HepG2 (cell line): ENCODE results near the gene ELL. TPM values are rescaled to one million over a fixed set of nuclear protein-coding genes. Genes with fewer than 3 reads are reported as not detected.

Experiments
- ATAC-seq: fragments of 200-7000 bp; cut with Tn5 transposase; 3 replicates; pipeline ENCODE4 v1.9.1; 2020; ENCODE audit warnings: mild to moderate bottlenecking, moderate library complexity
- BruUV-seq: library from RNA; stranded (reverse); fragments of 400-500 nt; replicated peaks from 2 replicates; lab custom pipeline; 2021; lab: Mats Ljungman, UMichigan
- CTCF ChIA-PET: fragments of 300-600 bp; formaldehyde crosslinking; extraction: SDS; loops from one replicate; lab custom pipeline; 2021; ENCODE audit warnings: low total read pairs, inconsistent platforms, low intra/inter-chr PET ratio; lab: Yijun Ruan, JAX
- POLR2A ChIA-PET: fragments of 350-600 bp; sonication (Branson Sonifier 250); formaldehyde crosslinking; loops from one replicate; lab custom pipeline; 2020; ENCODE audit warnings: antibody characterized with exemption, inconsistent platforms; lab: Yijun Ruan, JAX
- DNase-seq: peaks from one replicate; pipeline ENCODE4 v3.0.0-alpha.2; 2015; ENCODE audit warnings: low spot score
- FAIRE-seq: peaks from 3 replicates; lab custom pipeline; 2011; peaks lifted over from hg19 to GRCh38; lab: Jason Lieb, UNC
- H2AFZ ChIP-seq: one replicate; pipeline ENCODE4 v1.6.1; 2011; ENCODE audit warnings: low read length, inconsistent platforms
- H3K27ac ChIP-seq: fragments of 300-600 bp; 3 replicates; pipeline ENCODE4 v1.8.0; 2011; ENCODE audit warnings: mixed run types, mild to moderate bottlenecking, mixed read lengths, low read length, inconsistent platforms; ENCODE audit not compliant: insufficient read depth; ENCODE audit errors: extremely low read length
- H3K27me3 ChIP-seq, 2 experiments: fragments of 200-600 bp in 1 of 2; 2 replicates in 1 of 2; 3 replicates in 1 of 2; pipeline versions ENCODE4 v1.6.0 to v1.8.0; 2011; ENCODE audit warnings: low read length in 2 of 2, mild to moderate bottlenecking in 2 of 2, moderate library complexity in 2 of 2, inconsistent platforms in 1 of 2; ENCODE audit not compliant: insufficient read depth in 2 of 2, control insufficient read depth in 1 of 2
- H3K36me3 ChIP-seq, 2 experiments: fragments of 200-600 bp in 1 of 2; replicated peaks in 1 of 2; 2 replicates in 1 of 2; 3 replicates in 1 of 2; pipeline versions ENCODE4 v1.5.1 to v1.8.0; 2011; ENCODE audit warnings: low read length in 2 of 2, inconsistent platforms in 1 of 2; ENCODE audit not compliant: insufficient read depth in 2 of 2, control insufficient read depth in 1 of 2
- H3K4me1 ChIP-seq: 2 replicates; pipeline ENCODE4 v1.5.1; 2012; ENCODE audit warnings: low read length, inconsistent platforms; ENCODE audit not compliant: insufficient read depth
- H3K4me2 ChIP-seq: 2 replicates; pipeline ENCODE4 v1.6.0; 2011; ENCODE audit warnings: low read depth, low read length, inconsistent platforms
- H3K4me3 ChIP-seq, 3 experiments: fragments of 200-600 bp in 1 of 3; sonication (generic), shearing (Covaris generic) in 1 of 3; replicated peaks in 1 of 3; 2 replicates each; pipeline ENCODE4 v1.5.1; 2011 to 2016; ENCODE audit warnings: low read length in 3 of 3, inconsistent platforms in 2 of 3, low read depth in 2 of 3, mild to moderate bottlenecking in 2 of 3, control low read depth in 1 of 3, mixed read lengths in 1 of 3; ENCODE audit not compliant: insufficient read depth in 1 of 3
- H3K79me2 ChIP-seq: one replicate; pipeline ENCODE4 v1.6.1; 2011; ENCODE audit warnings: low read length, inconsistent platforms; ENCODE audit not compliant: insufficient read depth
- H3K9ac ChIP-seq: 2 replicates; pipeline ENCODE4 v1.6.0; 2011; ENCODE audit warnings: mild to moderate bottlenecking, low read depth, low read length, inconsistent platforms; ENCODE audit not compliant: insufficient read depth
- H3K9me3 ChIP-seq: 2 replicates; pipeline ENCODE4 v1.5.1; 2012; ENCODE audit warnings: mild to moderate bottlenecking, low read length
- H4K20me1 ChIP-seq: 2 replicates; pipeline ENCODE4 v1.6.0; 2011; ENCODE audit warnings: inconsistent platforms, mild to moderate bottlenecking, low read length, moderate library complexity; ENCODE audit not compliant: insufficient read depth
- DPF2 ChIP-seq: sonication (generic); formaldehyde crosslinking; IDR thresholded peaks from 2 replicates; pipeline ENCODE4 v1.4.0; 2020; ENCODE audit warnings: mild to moderate bottlenecking, low read depth, missing genetic modification reagents, borderline replicate concordance
- EP300 ChIP-seq, 3 experiments: sonication (generic) in 1 of 3; formaldehyde crosslinking in 1 of 3; IDR thresholded peaks; 2 replicates each; pipeline versions ENCODE4 v1.5.1 to v1.6.1; 2011 to 2020; ENCODE audit warnings: low read depth in 2 of 3, low read length in 2 of 3, borderline replicate concordance in 1 of 3, improper control_type of control experiment in 1 of 3, mild to moderate bottlenecking in 1 of 3, missing genetic modification reagents in 1 of 3, moderate library complexity in 1 of 3
- FOXA1 ChIP-seq, 2 experiments: fragments of 450-650 bp in 1 of 2; sonication (generic) in 1 of 2; formaldehyde crosslinking in 1 of 2; IDR thresholded peaks; 2 replicates each; pipeline versions ENCODE4 v1.4.0 to v1.6.1; 2016 to 2020; ENCODE audit warnings: missing genetic modification reagents in 1 of 2
- GLI4 ChIP-seq: sonication (generic); formaldehyde crosslinking; IDR thresholded peaks from 2 replicates; pipeline ENCODE4 v1.5.1; 2020; ENCODE audit warnings: missing genetic modification reagents, mild to moderate bottlenecking, moderate library complexity, borderline replicate concordance
- PHF20 ChIP-seq: sonication (generic); formaldehyde crosslinking; IDR thresholded peaks from 2 replicates; pipeline ENCODE4 v1.5.0; 2020; ENCODE audit warnings: mild to moderate bottlenecking, missing genetic modification reagents
- PTBP1 ChIP-seq: fragments of 200-400 bp; formaldehyde crosslinking; IDR thresholded peaks from 2 replicates; pipeline ENCODE4 v1.6.1; 2018; ENCODE audit warnings: low read length, low read depth; ENCODE audit not compliant: poor library complexity, severe bottlenecking
- RFXANK ChIP-seq: IDR thresholded peaks from 2 replicates; pipeline ENCODE4 v1.6.1; 2016
- WGBS: methylation state at CpG from one replicate; pipeline ENCODE4 v1.1.6; 2017; ENCODE audit warnings: low lambda C conversion rate; 5-methylcytosine and 5-hydroxymethylcytosine counted together
- in situ Hi-C: cut with HindIII; loops from 2 replicates; pipeline ENCODE4 v1.10.0; 2017; ENCODE audit warnings: low pct_unique_long_range_greater_than_20kb; ENCODE audit not compliant: extremely low pct_ligation_motif_present
- intact Hi-C: fragments of 100-400 bp; cut with micrococcal nuclease; formaldehyde crosslinking; loops from one replicate; pipeline ENCODE4 v1.10.0; 2022; ENCODE audit not compliant: unreplicated experiment
- polyA plus RNA-seq, 8 experiments: library from polyadenylated mRNA; depleted of rRNA in 3 of 8; stranded (reverse) in 7 of 8; unstranded in 1 of 8; fragments of >200 nt; fragmentation: Illumina TruSeq in 4 of 8; extraction: Trizol in 4 of 8; gene quantifications; 2 replicates each; pipeline versions ENCODE4 v1.2.1 to v1.2.3, GENCODE V29; 2011 to 2016; ENCODE audit warnings: low read depth in 4 of 8, missing spikeins in 1 of 8, mixed read lengths in 1 of 8; ENCODE audit not compliant: insufficient read depth in 1 of 8
- total RNA-seq, 5 experiments: library from RNA; depleted of rRNA; stranded (reverse); fragments of >200 nt; fragmentation: Illumina TruSeq; extraction: Trizol; gene quantifications; 2 replicates each; pipeline ENCODE4 v1.2.3, GENCODE V29; 2016; ENCODE audit warnings: low read depth in 1 of 5
- TF ChIP-seq, protein P1 (sequence below): sonication (generic); formaldehyde crosslinking; IDR thresholded peaks from 2 replicates; pipeline ENCODE4 v1.4.0; 2020; ENCODE audit warnings: low read depth, missing genetic modification reagents
- TF ChIP-seq, protein P2 (sequence below): IDR thresholded peaks from 2 replicates; pipeline ENCODE4 v1.6.1; 2012; ENCODE audit warnings: low read length, improper control_type of control experiment

The ELL gene
- total and polyA plus RNA-seq, 2 of the 13 experiments (the other 11 are each of a cell fraction or from before 2014, with no cell fraction given), result 3.7 to 5.4 TPM

DNA sequence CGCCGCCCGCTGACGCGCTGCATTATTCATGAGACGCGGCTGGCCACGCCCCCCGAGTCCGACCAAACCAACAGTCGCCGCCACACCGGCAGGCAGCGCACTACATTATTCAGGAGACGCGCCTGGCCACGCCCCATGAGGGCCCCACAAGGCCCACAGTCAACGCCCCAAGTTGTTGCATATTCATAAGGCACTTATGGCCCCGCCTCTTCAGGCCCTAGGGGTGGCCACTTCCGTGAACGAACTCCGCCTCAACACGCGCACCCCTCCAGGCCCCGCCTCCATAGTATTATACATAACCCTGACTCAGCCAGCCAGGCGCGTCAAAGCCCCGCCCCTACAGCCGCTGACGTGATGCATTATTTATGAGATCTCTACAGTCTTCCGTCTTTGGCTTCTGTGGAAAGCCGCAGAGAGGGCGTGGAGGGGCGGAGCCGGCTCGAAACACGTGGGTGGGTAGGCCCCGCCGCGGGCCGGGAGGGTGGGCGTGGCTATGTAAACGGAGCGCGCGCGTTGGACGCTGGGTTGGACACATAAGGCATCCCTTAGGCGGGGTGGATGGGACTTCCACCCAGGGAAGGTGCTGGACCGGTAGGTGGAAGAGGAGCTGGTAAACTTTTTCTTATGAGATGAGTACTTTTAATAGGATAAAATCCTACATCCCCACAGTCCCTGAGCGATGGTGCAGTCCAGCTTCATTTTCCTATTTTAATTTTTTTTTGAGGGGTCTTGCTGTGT is 423 bp upstream of the ELL start (continued):
- TF ChIP-seq, protein P1, sequence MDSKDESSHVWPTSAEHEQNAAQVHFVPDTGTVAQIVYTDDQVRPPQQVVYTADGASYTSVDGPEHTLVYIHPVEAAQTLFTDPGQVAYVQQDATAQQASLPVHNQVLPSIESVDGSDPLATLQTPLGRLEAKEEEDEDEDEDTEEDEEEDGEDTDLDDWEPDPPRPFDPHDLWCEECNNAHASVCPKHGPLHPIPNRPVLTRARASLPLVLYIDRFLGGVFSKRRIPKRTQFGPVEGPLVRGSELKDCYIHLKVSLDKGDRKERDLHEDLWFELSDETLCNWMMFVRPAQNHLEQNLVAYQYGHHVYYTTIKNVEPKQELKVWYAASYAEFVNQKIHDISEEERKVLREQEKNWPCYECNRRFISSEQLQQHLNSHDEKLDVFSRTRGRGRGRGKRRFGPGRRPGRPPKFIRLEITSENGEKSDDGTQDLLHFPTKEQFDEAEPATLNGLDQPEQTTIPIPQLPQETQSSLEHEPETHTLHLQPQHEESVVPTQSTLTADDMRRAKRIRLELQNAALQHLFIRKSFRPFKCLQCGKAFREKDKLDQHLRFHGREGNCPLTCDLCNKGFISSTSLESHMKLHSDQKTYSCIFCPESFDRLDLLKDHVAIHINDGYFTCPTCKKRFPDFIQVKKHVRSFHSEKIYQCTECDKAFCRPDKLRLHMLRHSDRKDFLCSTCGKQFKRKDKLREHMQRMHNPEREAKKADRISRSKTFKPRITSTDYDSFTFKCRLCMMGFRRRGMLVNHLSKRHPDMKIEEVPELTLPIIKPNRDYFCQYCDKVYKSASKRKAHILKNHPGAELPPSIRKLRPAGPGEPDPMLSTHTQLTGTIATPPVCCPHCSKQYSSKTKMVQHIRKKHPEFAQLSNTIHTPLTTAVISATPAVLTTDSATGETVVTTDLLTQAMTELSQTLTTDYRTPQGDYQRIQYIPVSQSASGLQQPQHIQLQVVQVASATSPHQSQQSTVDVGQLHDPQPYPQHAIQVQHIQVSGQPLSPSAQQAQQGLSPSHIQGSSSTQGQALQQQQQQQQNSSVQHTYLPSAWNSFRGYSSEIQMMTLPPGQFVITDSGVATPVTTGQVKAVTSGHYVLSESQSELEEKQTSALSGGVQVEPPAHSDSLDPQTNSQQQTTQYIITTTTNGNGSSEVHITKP (CRISPR knock-in tag), result peak; percentile 92
- TF ChIP-seq FOXA1 (IDR thresholded peaks at IDR 0.05) (no peak), FOXA1 (CRISPR knock-in tag; IDR thresholded peaks at IDR 0.05) (peak; percentile 70), EP300 (IDR thresholded peaks at IDR 0.05; ENCODE audit: low read depth in 2 of 2, low read length in 2 of 2) (0 out of 4 replicates have a peak, but pooled peaks of 1 of the 2 experiments have one; percentile 9), EP300 (CRISPR knock-in tag; IDR thresholded peaks at IDR 0.05; ENCODE audit: borderline replicate concordance) (no peak)

DNA sequence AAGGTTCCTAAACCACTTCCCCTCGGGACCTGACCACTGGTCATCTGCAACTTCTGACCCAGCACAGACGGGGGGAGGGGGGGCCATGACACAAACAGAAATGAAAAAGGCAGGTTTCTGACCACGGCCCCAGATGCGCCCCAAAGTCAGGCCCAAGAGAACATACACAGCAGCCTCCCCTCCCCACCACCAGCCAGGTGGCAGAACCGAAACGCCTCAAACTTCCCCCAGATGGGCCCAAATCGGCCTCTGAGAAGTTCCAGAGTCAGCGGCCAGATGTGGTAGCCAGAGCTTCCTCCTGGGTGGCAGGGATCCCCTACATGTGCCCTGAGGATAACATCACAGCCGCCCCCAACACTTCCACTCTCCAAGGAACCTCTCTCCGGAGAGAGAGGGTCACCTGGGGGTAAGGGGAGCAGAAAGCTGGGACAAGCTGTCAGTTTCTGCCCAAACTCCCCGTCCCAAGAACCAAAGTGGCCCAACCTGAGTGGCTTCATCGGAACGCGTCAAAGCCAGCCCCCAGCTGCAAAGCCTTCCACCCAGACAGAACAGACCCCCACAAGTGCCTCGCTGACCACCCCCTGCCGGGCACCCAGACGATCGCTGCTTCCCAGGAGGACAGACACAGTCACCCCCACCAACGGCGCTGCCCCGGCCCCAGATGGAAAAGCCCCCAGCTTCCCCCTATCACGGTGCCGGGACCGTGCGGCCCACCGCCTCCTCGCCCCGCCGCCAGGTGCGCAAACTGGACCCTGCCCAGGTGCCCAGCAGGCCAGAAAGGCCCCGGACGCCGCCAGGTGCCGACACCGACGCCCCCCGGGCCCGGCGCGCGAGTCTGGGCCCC is 800 bp downstream of the ELL start:
- FAIRE-seq (no peak), DNase-seq (no peak), ATAC-seq (no peak)
- WGBS, result 0% methylated on average over 9 of the region's 41 CpGs
- peak overlapping the region; percentile 94 for H3K4me2 ChIP-seq
- BruUV-seq, result TSS peak; percentile 67
- H3K4me3 ChIP-seq, result peak overlapping the region; percentile 95 to 100 (median 96)
- no peaks in the 10 kb centered on the region; a peak in 1 of 5 replicates for H3K27me3 ChIP-seq
- peaks cover 54% of the 10 kb centered on the region for H3K79me2 ChIP-seq
- no peaks in the 10 kb centered on the region for H3K9me3 ChIP-seq
- H2AFZ ChIP-seq, result no peak overlapping the region
- H3K4me1 ChIP-seq, result peaks cover 63% of the 10 kb centered on the region
- peaks cover 11% of the 10 kb centered on the region; the same call in 1 of the 2 replicates for H4K20me1 ChIP-seq
- ChIA-PET CTCF (interaction anchor here (0.8 to 1.1 kb wide), 2 partner anchors 52 to 115 kb away, joined by 3 read pairs; no protein-coding TSS in a partner anchor), POLR2A (interaction anchor here (0.8 to 4.2 kb wide), 13 partner anchors 13 to 318 kb away, joined by 3 to 37 read pairs (median 5); partner anchors contain the start of genes GDF15, JUND, KXD1 and REX1BD)
- intact Hi-C loops, result loop anchor here (5.0 to 10.0 kb wide), 2 partner anchors 34 to 236 kb away; partner anchors contain the start of gene JUND
- in situ Hi-C loops, result loop anchor here (10.0 kb wide), 1 partner anchor 46 kb away; no protein-coding TSS in a partner anchor
- peak overlapping the region; percentile 94 for H3K27ac ChIP-seq
- H3K36me3 ChIP-seq, result no peaks in the 10 kb centered on the region
- H3K9ac ChIP-seq, result peak overlapping the region; percentile 99
- TF ChIP-seq GLI4 (CRISPR knock-in tag) (peak; percentile 23; the same call in 1 of the 2 replicates), PHF20 (CRISPR knock-in tag) (0 out of 2 replicates have a peak, but pooled peaks have one; percentile 7), DPF2 (CRISPR knock-in tag) (no peak), RFXANK (CRISPR knock-in tag) (no peak), PTBP1 (no peak)
- TF ChIP-seq, protein P2, sequence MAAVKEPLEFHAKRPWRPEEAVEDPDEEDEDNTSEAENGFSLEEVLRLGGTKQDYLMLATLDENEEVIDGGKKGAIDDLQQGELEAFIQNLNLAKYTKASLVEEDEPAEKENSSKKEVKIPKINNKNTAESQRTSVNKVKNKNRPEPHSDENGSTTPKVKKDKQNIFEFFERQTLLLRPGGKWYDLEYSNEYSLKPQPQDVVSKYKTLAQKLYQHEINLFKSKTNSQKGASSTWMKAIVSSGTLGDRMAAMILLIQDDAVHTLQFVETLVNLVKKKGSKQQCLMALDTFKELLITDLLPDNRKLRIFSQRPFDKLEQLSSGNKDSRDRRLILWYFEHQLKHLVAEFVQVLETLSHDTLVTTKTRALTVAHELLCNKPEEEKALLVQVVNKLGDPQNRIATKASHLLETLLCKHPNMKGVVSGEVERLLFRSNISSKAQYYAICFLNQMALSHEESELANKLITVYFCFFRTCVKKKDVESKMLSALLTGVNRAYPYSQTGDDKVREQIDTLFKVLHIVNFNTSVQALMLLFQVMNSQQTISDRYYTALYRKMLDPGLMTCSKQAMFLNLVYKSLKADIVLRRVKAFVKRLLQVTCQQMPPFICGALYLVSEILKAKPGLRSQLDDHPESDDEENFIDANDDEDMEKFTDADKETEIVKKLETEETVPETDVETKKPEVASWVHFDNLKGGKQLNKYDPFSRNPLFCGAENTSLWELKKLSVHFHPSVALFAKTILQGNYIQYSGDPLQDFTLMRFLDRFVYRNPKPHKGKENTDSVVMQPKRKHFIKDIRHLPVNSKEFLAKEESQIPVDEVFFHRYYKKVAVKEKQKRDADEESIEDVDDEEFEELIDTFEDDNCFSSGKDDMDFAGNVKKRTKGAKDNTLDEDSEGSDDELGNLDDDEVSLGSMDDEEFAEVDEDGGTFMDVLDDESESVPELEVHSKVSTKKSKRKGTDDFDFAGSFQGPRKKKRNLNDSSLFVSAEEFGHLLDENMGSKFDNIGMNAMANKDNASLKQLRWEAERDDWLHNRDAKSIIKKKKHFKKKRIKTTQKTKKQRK, result no peak
